GM21381 (cell line): ENCODE results near the gene C11orf97.
"Not testable (repeated sequence)": the region's sequence is repeated elsewhere in the genome, so short reads cannot be mapped to it uniquely, and the experiment has no call there.

ENCODE experiments used
- ATAC-seq: cut with Tn5 transposase; IDR thresholded peaks from one replicate; pipeline ENCODE4 v1.9.1; 2021; ENCODE audit warnings: mild to moderate bottlenecking, moderate library complexity; ENCODE audit not compliant: unreplicated experiment

C11orf97 gene, protein sequence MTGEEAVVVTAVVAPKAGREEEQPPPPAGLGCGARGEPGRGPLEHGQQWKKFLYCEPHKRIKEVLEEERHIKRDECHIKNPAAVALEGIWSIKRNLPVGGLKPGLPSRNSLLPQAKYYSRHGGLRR

DNA sequence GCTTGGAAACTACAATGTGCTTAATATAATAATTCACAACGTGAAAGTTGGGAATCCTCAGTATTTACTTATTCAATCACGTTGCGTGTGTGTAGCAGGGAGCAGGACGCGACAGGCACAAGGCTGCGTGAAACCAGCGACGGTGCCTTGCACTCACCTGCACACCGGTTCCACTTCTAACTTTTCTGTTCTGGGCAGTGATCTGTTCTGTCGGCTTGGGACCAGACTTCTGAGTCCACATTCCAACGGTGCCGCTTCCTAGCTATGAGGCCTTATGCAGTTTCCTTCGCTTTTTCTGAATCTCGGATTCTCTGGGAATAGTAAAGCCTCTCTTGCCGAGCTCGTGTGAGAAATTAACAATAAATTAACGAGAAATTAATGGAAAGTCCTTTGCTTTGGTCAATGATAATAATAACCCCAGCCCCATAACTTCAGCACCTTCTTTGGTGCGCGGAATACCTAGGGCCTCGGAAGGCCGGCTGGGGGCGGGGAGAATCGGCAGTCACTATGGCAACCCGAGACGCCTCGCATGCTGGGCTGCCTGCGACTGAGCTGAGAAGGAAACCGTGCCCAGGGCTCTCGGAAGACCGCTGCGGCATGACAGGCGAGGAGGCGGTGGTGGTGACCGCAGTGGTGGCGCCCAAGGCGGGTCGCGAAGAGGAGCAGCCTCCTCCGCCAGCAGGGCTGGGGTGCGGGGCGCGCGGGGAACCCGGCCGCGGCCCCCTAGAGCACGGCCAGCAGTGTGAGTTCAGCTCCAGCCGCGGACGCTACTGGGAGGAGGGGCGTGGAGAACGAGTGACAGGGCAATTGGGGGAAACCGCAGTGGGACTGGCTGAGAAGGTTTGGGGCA lies at the start of gene C11orf97:
C11orf97 (plus strand) TSS at position 530 of the 850 bp plus-strand sequence; CDS start at position 598, 68 bp downstream.
- ATAC-seq: peak; percentile 88

DNA sequence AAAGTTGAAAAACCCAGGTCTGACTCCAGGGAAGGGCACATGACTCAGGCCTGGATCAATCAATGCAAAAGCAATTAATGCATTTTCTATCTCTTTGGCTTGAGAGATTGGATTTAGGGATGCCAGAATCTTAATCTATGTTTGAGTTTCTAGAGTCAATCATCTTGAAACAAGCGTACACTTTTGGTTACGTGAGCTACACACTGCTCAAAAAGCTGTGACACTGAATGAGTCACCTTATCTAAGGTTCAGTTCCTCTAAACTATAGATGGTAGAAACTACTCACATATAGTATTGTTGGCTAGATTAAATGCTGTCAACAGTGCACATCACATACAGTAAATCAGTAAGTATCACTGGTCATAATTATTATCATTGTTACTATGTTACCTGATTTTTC lies 42.8 kb upstream of the C11orf97 start:
- ATAC-seq: peak; percentile 74

DNA sequence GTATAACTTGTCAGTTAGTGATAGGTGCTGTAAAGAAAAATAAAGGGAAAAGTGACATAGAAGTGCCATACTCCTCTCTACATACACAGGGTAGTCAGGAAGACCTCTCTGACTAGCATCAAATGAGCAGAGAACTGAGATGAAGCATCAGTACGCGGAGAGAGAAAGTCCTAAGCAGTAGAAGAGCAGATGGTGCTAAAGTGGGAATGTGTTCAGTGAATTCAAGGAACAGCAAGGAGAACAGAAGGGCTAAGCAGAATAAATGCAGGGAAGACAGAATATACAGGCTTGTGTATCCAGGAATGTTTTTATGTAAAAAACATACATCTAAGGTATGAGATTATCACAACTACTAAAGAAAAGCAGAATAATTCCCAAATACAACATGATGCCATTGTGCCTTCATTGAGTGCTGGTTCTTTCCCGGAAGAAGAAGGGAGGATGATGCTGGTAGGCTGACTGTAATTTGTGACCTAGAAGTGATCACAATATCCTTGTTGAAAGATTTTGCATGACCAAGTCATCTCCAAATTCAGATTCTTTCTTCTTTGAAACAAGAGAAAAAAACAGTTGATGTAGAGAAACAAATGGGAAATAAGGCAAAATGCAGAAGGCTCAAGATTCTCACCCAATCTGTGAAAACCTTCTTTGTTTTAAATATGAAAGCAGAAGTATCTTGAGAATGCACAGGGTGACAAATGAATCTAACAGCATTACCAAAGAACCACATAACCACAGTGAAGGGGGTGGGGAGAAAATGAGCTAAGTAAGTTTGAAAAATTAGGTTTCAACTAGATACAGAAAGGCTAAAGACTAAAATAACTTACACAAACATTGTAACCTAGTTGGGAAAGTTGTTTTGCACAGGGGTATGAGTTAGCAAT lies 39.1 kb upstream of the C11orf97 start:
- ATAC-seq: peak; percentile 81

DNA sequence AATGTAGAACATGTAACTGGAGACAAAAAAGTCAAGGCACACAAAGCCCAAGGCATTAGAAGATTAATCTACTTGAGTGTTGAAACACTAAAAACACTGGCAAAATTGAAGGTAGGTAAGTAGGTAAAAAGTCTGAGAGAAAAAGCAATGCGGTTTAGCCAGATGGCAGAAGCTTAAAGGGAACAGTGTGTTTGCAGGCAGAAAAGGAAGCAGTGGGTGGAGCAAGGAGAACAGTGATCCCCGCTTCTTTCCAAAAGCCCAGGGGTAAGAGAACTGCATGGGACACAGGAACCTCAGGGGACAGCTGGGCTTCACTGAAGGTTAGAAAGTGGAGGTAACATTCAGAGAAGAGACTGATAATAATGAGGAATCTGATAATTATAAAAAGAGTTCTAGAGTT lies 34.6 kb upstream of the C11orf97 start:
- no peak for ATAC-seq

DNA sequence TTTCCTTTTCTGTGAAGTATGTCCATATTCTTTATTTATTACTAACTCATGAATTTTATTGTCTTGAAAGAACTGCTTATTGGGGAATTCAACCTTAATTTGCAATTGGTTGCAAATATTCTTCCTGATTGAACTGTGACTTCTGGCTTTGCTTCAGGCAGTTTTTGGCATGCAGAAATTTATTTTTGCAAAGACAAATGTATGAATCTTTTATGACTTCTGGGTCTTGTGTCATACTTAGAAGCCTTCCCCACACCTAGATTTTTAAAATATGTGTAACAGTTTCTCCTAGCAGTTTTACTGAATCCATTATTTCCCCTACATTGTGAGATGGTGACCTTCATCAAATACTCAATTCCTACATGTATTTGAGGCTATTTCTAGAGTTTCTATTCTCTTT lies 30.9 kb upstream of the C11orf97 start:
- no peak for ATAC-seq

DNA sequence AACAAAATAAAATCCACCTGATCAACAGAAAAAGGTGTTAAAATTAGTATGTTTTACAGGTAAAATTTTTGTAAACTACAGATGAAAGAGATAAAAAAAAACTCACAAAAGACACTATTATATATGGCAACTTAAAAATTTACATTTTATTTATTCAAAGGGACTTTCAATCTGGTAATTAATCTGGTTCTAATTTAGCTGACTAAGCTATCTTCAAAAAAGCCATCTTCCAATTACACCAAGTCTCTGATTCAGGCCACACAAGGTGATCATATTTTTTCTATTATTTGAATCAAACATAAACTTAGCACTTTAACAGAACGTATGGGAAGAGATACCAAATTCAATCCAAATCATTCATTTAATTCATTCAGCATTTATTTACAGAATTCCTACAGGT lies 26.2 kb upstream of the C11orf97 start:
- no peak for ATAC-seq

DNA sequence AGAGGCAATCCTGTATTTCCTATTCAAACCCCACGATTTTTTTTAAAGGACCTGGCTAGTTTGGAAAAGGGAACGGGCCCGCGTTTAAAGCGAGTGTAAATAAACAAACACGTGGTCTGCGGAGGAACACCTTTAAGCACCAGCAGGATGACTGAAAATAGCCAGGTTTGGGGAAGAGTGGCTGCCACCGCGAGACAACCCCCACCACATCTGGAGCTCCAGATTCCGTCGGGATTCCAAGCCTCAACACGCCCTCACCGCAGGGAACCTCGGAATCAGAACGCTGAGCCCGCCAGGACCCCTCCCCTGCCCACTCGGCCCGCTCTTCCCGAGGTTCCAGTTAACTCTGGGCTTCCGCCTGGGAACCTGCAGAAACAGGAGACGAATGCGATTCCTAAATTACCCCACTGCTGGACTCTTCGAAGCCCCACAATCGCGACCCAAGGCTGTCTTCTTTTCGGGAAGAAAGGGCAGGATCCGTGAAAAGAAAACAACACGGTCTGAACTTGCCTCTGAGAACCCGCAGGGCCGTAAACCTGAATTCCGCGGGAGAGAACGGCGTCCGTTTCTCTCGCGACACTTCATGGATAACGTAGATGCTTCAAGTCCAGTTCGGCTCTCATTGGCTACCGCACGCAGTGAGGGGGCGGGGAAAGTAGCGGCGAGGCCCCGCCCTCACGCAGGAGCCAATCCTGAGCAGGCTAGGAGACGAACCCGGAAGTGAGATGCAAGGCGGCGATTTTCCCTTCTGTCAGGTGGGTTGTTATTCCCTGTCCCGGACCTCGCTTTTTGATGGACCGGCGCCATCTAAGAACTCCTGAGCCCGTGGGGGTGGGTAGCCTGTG lies 18.8 kb upstream of the C11orf97 start, which contains the start of the genes ANKRD49 and MRE11:
ANKRD49 (plus strand) TSS at position 704 of the 845 bp plus-strand sequence. CDS start 2,710 bp downstream, outside the sequence.
MRE11 (minus strand) TSS at position 564 of the 845 bp plus-strand sequence. CDS start 1,043 bp downstream, outside the sequence.
- ATAC-seq: peak; percentile 100

DNA sequence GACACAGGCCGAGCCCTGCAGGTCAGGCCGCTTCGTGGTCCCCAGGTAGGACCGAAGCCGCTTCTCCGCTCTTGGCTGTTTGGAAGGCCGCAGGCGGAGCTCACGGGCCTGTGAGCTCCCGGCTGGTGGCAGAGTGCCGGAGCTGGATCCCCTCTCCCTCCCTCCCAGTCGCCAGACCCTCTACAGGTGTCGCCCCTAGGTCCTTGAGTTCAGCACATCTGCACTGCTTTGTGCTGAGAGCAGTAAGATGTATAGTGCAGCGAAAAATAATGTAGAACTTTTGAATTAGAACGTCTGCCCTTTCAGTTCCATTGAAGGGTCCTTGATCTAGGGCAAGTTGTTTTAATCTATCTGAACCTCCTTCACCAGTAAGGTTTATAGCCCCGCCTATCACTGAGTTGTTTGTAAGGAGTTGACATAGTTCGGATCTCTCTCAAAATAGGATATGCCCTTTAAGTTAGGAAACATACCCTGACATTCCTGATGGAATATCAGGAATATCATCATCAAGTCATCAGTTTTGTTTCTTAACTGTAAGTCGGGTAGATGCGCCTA lies 18.1 kb upstream of the C11orf97 start:
- peak; percentile 60 for ATAC-seq

DNA sequence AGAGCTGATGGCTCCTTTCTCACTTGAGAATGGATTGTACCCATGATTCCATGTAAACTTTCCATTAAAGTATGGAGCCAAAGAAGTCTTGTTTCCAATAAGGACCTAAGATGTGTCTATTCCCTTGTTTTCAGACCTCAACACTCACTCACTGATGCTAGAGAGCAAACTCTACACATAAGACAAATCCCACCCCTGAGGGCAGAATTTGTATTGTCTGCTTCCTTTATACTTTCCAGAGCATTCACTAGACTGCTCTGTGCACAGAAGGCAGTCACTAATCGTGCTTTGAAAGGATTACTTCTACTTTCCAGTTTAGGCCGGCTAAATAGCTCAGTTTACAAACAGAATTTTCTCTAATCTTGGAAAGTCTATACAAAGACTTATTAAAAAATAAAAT lies 12.1 kb upstream of the C11orf97 start:
- no peak for ATAC-seq

DNA sequence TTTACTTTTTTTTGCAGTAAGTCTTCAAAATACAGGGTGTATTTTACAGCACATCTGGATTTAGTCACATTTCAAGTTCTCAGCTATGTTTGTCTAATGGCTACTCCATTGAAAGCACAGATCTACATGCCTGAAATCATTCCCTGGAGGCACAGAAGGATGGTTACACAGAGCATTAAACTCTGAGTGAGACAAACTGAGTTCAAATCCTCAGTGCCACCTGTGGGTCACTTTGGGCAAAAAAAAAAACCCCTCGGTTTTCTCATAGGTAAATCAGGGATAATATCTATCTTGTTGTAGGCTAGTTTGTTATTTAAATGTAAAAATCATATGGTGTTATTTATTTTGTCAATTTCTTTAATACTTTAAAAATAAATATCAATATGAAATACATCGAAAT lies 10.7 kb upstream of the C11orf97 start:
- no peak for ATAC-seq

DNA sequence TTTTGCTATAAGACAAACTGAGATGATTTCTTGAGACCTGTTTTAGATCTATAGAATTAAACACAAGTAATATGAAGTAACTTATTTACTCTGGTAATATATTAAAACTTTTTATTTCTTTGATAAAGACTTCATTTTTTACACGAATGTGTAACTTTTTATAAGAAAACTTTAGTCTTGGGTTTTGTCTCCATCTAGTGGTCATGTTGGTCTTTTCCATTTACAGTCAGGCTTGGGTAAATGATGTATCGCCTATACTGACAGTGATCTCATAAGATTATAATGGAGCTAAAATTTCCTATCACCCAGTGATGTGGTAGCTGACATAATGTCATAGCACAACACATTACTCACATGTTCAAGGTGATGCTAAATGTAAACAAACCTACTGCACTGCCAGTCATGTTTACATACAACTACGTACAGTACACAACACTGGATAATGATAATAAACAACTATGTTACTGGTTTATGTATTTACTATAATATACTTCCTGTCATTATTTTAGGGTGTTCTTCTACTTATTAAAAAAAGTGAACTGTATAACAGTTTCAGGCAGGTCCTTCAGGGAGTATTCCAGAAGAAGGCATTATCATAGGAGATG lies 7.5 kb upstream of the C11orf97 start:
- ATAC-seq: no peak

DNA sequence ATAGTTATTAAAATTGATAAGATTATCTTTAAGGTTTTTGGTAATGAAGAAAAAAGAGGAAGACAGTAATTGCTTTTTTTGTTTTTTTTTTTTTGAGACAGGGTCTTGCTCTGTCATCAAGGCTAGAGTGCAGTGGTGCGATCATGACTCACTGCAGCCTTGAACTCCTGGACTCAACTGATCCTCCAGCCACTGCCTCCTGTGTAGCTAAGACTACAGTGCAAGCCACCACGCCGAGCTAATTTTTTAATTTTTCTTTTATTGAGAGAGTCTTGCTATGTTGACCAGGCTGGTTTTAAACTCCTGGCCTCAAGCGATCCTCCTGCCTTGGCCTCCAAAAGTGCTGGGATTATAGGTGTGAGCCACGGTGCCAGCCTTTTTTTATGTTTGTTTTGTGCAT lies 5.7 kb upstream of the C11orf97 start:
- ATAC-seq: not testable (repeated sequence)

DNA sequence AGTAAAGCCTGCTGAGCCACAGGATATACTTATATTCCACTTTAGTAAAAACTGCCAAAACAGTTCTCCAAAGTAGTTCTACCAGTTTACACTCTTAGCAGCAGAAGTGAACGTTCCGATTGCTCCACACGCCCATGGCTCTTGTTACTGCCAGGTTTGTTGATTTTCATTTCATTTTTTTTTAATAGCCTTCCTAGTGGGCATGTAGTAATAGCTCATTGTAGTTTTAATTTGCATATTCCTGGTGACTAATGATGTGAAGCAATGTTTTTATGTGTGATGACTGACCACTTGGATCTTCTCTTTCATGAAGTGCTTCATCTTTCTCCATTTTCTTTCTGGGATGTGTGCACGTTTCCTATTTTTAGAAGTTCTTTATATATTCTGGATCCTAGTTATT lies 4.8 kb upstream of the C11orf97 start:
- ATAC-seq: no peak

DNA sequence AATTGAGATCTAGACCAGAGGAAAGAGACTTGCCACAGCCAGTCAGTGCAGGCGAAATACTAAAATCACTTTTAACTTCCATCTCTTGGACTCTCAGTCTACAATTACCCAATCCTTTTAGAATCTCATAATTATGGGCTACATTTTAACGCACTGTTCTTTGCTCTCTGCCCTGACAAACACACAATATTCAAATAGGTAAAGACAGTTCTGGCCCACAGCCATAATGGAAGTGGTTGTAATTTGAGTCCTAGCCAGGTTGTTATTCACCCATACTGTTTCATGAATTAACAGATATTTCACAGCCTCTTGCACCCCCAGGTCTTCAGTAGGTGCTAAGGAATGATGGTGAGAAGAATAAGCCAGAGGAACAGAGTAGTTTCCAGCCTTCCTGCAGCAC lies 830 bp downstream of the C11orf97 start:
- no peak for ATAC-seq

DNA sequence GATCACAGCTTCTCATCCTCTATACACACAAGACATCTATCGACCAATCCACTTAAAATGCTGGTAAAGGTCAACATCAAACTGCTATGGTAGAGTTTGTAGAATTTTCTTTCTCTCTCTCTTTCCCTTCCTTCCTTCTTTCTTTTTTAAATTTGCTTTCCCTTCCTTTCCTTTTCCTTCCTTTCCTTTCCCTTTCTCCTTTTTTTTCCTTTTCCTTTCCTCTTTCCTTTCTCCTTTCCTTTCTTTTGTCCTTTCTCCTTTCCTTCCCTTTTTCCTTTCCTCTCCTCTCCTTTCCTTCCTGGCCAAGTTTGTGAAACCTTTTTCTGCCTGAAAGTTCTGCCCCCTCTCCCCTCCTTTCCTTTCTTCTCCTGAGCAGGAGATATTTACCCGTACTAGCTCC lies 3.1 kb downstream of the C11orf97 start:
- ATAC-seq: no peak

DNA sequence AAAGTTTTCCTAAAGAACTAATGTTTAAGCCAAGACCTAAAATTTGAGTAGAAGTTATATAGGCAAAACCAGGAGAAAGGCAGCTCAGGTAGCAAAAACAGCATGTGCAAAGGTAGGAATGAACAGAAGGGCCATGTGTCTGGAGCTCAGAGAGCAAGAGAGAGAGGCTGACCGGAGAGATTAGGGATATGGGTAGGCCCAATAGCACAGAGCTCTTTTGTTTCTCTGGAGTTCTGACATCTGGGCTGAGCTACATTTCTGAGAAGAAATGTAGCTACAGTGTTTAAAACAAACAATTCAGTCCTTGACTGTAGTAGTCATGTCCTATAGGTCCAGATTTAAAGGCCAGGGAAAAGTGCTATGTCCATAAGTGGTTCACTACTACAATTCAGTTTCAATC lies 4.5 kb downstream of the C11orf97 start:
- ATAC-seq: no peak

DNA sequence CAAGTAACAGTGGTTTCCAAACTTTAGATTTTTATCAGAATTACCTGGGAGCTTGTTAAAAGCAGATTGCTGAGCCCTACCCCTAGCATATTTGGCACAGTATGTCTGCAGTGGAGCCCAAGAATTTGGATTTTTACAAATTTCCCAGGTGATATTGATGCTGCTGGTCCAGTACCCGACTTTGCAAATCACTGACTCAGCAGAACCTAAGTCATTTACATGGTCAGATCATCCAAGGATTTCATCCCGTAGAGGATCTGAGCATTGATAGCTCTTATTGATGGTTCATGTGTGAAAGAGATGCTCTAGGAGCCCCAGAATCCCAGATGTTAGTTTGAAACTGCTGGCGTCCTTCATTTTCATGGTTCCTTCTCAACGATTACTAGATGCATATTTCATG lies 6.0 kb downstream of the C11orf97 start:
- no peak for ATAC-seq

DNA sequence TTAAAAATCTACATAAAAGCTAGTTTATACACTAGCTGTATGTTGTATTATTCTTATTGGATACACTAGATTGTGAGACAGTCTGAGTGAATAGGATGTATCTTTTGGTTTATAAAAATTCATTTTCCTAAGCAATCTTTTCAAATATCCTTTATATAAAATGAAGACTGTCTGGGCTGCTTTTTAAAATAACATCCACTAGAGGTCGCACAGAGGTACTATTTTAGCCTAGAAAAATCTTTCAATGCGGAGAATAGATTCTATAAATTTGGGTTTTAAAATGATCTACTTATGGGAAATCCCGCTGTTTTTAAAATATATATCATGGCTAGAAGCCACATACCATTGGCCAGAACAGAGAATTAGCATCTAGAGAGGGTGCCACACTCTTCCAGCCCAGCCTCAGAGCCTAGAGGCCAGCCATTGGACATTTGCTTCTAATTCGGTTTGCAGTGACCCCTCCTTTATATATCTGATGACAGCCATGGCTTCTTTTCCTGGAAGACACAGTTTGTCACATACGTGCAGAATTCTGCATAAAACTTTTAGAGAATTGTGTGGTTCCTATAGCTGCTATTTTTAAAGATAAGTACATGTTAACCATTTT lies 7.3 kb downstream of the C11orf97 start:
- ATAC-seq: no peak

DNA sequence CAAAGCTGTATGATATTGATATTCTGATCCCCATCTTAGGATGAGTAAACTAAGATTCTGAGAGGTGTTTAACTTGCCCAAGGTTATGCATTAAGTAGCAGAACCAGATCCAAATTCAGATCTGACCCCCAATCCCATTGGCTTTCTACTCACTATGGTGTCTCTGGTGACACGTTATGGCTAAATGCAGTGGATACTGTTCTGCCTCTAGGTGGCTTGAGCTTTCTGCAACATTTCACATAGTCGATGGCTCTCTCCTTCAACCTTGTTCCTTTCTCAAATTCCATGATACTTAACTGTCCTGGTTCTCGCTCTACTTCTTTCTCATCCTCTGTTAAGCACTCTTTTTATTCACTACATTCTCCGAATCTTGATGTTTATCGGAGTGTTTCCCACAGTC lies 9.4 kb downstream of the C11orf97 start:
- no peak for ATAC-seq
